Eye (tissue), 1 donor: ENCODE data around the gene DAD1.

ENCODE experiments used
- DNase-seq: peaks from one replicate; pipeline ENCODE4 v3.0.0-alpha.2; 2015

DAD1 gene

GRCh38 chr14:22533739-22534359, 55.2 kb downstream of the DAD1 start:
- DNase-seq = no peak

GRCh38 chr14:22533057-22533704, 55.8 kb downstream of the DAD1 start:
- DNase-seq = no peak

GRCh38 chr14:22532345-22533056, 56.5 kb downstream of the DAD1 start:
- DNase-seq = no peak

- no peak for DNase-seq
Measured at GRCh38 chr14:22531451-22532344, 57.3 kb downstream of the DAD1 start.

DNA sequence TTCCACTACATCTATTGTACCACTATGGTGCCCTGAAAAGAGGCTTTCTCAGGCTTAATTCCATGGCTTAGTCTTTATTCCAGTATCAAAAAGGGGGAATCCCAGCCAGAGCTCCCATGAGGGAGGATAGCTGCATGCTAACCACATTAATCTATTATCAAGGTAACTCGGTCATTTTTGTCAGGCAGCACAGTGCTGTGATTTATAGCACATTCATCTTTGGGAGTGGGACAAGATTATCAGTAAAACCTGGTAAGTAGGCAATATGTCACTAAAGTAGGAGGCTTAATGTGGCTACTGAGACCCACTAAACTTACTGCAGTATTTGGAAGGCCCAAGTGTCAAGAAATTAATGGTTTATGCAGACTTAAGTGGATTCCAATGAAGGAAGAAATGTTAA, 58.9 kb downstream of the DAD1 start:
- DNase-seq = no peak

- no peak for DNase-seq
Measured at GRCh38 chr14:22526744-22527143, 62.3 kb downstream of the DAD1 start.

- no peak for DNase-seq
Measured at GRCh38 chr14:22526218-22526617, 62.8 kb downstream of the DAD1 start.

DNA sequence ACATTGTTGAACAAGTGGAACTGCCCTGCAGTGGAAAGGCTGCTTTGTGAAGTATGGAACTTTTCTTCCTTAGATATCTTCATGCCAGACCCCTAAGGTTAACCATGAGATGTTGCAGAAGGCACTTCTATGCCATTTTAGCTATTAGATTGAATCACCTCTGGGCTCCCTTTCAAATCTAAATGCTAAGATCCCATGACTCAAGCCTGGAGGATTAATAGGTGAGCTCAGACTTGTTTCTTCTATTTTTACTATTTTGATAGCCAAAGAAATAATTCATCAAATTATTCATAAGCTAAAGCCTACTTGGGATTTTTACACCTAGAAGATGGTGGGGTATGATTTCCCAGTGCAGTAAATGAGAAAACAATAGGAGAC, 64.3 kb downstream of the DAD1 start:
- no peak for DNase-seq

- DNase-seq = no peak
Measured at GRCh38 chr14:22524115-22524783, 64.8 kb downstream of the DAD1 start.

DNA sequence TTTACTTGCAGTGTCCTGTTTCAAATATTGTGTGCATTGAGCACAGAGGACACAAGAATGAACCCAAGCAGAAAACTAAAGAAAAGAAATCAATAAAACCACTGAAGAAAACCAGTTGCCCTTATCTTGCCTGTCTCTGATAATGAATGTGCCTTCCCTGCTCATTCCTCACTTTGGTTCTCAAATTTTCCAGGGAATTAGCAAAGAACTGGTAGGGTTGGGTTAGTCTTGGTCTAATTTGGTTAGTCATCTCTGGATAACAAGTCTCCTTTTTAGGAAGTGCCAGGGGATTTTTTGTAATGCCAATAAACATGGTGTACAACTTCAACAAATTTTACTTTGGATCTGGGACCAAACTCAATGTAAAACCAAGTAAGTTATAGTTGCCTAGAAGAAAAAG, 65.7 kb downstream of the DAD1 start:
- DNase-seq = no peak

DNA sequence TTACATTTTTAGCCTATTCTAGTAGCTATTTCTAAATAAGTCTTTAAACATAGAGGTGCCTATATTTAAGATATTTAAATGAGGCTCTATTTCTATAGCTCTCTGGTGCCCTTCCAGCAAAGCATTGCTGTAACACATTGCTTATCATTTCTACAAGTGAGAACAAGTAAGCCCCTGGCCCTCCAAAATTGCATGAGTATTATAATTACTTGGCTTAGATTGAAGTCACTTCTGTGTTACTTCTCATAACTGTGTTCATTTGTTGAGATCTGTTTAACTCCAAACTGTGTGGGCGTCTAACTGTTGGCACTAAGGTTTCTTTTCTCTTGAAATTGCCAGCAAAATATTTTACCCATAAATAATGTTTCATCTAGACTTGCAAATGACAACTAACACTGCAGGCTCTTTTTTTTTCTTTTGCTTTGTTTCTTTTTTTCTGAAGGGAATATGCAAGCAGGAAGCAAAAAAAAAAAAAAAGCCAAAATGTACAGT, 66.5 kb downstream of the DAD1 start:
- DNase-seq = no peak

GRCh38 chr14:22521449-22522239, 67.4 kb downstream of the DAD1 start:
- no peak for DNase-seq

- no peak for DNase-seq
Measured at GRCh38 chr14:22520796-22521195, 68.2 kb downstream of the DAD1 start.

GRCh38 chr14:22519877-22520685, 68.9 kb downstream of the DAD1 start:
- DNase-seq = no peak

- no peak for DNase-seq
Measured at GRCh38 chr14:22518073-22518472, 71.0 kb downstream of the DAD1 start.

GRCh38 chr14:22517117-22517720, 71.8 kb downstream of the DAD1 start:
- no peak for DNase-seq

DNA sequence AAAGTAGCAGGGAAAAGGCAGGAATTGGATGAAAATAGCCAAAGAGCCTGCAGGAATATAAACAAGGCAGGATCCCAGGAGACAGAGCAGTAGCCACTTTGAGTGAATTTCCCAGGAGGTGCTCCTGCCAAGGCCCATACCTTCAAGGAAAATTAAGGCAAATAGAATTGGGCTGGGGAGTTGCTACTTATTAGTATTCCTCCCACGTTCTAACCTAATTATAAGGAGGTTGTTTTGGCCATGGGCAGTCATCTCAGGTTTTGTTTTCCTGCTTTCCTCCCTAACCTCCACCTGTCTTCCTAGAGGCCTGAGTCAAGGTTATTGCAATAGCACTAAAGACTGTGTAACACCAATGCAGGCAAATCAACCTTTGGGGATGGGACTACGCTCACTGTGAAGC, 73.1 kb downstream of the DAD1 start:
- DNase-seq = no peak
